GM11168 (cell line): ENCODE data around the gene RBBP8NL.

ENCODE experiments used
- in situ Hi-C: fragments of 300-500 bp; cut with MboI; formaldehyde crosslinking; loops from one replicate; pipeline ENCODE4 v1.12.0; 2022; ENCODE audit warnings: low sequenced_read_pairs; ENCODE audit not compliant: unreplicated experiment

The RBBP8NL gene, protein sequence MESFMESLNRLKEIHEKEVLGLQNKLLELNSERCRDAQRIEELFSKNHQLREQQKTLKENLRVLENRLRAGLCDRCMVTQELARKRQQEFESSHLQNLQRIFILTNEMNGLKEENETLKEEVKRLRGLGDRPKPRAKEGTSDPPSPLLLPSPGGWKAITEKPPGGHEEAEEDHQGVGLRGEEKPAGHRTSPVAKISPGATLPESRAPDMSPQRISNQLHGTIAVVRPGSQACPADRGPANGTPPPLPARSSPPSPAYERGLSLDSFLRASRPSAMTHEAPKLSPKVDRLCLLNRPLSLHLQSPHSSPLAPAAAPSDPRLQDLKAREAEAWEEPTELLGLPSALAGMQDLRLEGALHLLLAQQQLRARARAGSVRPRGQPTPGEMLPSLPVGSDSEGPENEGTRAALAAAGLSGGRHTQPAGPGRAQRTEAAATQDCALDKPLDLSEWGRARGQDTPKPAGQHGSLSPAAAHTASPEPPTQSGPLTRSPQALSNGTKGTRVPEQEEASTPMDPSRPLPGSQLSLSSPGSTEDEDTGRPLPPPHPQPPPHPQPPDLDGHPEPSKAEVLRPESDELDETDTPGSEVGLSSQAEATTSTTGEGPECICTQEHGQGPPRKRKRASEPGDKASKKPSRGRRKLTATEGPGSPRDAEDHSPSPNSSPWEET

DNA sequence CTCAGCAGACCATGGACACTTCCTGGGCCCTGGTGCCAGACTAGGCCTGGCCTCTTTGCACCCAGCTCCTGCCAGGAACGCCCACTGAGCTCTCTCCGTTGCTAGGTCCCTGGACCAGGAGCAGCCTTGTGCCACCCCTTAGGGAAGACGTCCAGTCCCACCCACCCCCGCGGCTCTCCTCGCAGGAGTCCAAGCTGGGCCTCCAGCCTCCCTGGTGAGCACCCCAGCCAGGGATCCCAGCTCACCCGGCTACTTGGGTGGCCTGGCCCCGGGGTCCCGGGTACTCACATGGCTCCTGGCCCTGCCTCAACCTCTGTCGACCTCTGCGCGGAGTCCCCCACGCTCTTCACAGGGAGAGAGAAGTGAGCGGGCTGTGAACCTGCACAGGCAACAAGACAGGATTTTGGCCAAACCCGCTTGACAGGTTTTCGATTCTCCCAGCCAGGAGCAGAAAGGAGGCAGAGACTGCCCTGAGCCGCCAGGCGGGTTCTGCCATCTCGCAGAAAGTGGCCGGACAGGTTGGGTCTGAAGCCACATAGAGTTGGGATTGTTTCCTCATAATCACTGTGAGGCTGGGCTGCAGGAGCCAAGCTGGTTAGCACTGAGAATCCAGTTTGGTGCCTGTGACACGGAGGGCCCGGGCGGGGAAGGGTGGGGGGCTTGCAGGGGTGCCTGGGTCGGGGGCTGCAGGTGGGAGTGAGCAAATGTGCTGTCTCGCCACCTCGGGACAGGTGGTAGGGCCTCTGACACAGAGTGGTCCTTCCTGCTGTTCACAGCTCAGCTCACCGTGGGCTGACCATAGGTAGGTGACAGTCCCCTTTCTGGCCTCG is at the start of gene RBBP8NL:
TSS of gene RBBP8NL (minus strand) at position 368 of the 830 bp plus-strand sequence. CDS start 7,892 bp downstream, outside the sequence.
- in situ Hi-C loops, result no loop called here

DNA sequence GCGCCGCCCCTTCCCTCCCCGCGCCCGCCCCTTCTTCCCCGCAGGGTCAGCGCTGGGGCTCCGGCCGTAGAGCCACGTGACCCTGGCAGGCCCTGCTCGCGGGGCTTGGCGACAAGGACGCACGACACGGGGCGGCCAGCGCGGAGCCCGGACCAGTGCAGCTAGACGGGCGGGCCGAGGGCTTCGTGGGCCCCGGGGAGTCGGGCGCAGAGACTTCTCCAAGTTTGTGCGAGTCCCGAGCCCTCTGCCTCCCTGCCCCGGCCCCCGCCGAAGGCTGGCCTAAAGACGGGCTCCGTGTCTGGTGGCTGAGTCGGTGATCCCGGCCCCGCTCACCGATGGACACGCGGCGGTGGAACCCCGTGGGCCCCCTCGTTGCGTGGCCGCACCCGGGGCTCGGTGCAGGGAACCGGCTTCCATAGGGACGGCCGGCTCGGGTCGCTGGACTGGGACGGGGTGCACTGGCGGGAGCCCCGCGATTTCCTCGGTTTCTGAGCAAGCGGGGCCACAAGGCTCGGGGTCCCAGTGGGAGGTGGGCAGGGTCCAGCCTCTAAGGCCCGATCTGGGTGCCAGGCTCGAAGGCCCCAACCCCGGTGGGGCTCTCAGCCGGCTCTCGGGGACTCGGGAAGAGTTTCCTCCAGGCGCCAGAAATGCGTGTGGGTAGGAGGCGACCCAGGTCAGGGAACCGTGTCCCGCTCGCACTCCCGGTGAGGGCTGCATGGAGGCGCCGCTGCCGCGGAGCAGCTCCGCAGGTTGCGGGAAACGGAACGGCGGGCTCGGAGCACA is 48.9 kb upstream of the RBBP8NL start:
- in situ Hi-C loops, result no loop called here

DNA sequence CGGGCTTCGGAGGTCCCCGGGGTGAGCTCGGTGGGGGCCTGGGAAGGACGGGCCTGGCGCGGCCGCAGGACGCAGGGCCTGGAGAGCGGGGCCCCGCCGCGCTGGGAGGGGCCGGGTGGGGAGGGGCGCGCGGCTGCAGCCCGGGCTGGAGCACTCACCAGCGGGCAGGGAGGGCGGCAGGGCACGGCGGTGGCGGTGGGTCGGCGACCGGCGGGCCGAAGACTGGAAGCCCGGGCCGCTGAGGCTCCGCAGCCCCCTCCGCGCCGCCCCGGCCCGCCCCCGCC is 48.4 kb upstream of the RBBP8NL start, which contains the start of gene GATA5:
TSS of gene GATA5 (minus strand) at position 224 of the 284 bp plus-strand sequence. CDS start 474 bp downstream, outside the sequence.
- in situ Hi-C loops, result no loop called here

DNA sequence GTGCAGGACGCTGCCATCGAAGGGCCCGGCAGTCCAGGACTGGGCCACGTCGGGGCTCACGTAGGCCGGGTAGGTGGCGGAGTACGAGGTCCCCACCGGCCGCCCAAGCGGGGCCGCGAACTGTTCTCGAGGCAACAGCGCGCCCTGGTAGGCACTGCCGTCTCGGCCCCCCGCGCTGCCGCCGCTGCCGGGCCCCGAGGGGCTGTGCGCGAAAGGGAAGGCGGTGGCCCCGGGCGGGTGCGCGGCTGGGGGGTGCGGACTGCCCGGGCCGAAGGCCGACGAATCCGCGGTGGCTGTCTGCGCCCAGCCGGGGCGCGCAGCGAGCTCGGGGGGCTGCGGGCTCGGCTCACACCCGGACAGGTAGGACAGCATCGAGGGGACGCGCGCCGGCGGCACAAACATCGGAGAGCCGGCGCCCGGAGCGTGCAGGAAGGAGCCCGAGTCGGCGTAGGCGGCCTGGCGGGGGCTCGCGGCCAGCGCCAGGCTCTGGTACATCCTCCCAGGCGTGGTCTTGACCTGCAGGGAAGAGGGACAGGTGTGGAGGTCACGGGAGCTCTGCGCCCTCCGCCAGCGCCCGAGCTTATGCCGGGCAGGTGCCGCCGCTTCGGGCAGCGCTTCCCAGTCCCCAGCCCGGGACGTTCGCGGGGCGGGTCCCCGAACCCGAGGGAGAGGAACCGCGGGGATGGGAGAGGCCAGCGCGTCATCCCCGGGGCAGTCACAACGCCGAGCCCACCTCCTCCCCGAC is 47.9 kb upstream of the RBBP8NL start:
- in situ Hi-C loops, result no loop called here

DNA sequence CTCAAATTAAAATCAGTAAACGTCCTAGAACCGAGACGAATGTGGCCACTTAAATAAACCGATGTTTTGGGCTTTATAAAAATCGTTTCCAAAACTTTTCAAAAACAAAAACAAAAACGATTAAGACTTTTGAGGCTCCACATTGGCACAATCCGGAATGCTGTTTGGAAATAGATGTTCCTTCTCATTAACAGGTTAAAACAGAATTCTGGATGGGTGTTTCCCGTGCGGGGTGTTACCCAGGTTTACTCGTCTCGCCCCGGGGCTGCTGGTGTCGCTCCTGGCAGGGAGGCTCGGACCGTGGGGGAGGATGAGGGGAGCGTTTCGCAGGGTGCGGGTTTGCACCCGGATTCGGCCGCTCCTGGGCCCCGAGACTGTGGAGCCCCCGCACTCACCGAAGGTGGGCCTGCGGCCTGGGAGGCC is 47.3 kb upstream of the RBBP8NL start:
- in situ Hi-C loops, result no loop called here

DNA sequence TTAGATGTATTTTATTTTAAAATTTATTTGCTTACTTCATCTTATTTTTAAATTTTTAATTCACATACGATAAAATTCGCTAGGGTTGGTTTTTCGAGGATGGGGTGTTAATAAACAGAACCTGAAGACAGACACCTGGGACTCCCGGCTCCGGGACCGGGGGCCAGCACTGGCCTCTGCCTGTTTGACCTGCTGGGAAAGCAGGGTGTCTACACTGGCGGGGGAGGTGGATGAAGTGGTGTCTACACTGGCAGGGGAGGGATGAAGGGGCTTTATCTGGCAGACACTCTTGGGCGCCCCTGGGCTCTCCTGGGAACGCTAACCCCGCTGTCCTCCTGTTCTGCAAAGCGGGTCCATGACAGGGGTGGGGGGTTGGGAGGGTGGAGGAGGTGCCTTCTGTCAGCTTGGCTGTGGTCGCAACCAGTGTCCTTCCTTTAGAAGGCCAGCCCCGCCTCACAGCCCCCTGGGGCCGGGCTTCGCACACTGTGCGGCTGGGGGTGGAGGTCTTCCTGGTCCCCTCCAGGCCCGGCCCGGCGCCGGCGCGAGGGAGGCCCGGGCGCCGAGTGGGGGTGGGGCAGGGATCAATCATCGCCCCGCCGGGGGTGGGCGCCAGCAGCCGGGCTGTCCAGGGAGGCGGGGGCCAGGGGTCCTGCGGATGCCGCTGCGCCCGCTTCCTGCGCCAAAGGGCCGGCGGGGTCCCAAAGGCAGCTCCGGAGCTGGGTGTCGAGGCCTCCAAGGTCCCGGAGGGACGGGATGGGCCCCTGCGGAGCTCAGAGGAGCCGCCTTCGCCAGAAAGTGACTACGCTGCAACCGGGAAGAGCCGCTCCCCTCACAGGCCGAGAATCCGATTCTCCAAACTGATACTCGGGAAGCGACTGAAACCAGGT is 46.6 kb upstream of the RBBP8NL start:
- in situ Hi-C loops, result no loop called here

DNA sequence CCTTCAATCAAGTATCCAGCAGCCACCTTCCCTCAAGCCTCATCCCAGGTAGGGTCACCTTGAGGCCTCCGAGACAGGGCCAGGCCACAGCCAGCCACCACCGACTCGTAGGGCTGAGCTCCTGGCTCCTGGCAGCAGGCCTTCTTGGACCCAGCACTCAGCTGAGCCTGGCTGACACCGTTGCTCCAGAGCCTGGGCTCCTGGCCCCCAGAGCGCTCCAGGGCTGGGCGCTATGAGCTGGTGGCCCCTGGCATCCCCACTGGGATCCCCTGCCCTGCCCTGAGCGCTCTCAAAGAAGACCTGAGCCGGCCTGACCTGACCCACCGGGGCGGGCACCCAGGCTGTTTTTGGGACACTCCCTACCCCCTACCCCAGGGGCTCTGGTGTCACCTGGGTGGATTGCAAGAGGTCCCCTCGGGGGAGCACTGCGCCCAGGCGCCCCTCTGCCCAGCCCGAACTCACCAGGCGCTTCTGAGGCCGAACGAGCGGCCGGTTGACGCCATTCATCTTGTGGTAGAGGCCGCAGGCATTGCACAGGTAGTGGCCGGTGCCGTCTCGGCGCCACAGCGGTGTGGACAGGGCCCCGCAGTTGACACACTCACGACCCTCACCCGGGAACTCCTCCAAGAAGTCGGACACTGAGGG is 45.7 kb upstream of the RBBP8NL start:
- in situ Hi-C loops, result no loop called here

DNA sequence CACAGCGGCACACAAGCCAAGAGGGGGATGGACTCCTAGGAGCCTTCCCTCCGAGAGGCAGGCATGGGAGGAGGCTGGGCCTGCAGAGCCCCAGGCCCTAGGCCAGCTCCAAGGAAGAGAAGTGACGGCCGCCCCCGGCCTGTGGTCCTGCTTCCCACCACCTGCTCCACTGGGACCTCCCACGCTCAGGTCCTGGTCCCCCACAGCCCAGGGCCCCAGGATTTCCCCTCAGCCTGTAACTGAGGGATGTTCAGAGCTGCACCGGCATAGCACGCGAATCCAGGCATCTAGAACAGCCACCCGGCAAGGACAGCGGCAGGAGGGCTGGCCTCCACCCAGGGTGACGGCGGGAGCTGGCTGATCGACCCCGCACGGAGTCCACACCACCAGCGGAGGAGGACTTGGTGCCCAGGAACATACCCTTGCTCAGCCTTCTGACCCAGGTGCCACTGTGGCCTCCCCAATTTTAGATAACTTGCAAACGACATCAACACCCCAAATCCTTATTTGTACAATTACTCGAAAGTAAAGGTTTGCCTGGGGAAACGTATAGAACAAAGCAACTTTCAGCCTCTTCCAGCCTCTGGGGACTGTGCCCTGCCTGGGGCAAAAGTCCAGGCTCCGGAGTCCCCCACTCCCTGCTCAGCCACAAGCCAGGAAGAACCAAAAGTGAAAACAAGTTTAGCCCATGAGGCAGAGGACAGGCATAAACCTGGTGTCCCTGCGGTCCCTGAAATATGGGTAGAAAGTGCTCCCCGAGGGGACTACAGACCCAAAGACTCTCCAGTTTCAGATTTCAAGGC is 45.0 kb upstream of the RBBP8NL start:
- in situ Hi-C loops, result no loop called here

DNA sequence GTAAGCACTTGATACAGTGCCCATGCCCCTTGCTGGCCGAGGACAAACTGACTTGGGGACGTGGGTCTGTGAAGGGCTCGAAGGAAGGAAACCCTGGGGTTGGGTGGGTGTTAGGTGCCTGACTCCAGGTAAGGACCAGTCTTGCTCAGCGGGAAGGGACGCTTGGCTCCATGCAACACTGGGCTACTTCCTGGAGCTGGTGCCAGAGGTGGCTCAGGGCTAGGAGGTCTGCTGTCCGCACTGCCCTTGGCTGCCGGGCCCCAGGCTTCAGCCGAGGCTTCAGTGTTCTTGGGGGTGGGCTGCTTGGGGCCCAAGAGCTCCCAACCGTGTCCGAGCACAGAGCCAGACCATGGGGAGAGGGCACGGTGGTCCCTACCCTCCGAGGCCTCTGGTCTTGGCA is 43.1 kb upstream of the RBBP8NL start:
- in situ Hi-C loops, result no loop called here

DNA sequence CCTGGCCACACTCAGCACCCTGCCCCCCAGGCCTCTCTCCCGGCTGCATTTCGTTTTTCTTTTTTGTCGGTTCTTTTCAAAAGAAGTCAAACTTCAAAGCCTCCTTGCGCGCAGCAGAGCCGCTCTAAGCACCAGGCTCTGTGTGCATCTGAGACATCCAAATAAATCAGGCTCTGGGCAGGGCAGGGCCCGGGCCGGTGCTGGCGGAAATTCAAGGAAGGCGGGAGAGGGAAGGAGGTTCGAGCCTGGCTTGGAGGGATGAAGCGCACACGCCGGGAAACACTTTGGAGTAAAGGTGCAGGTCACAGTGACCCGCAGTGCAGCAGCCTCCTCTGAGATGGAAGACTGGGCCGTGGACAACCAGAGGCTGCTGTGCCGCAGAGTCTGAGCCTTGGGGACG is 42.7 kb upstream of the RBBP8NL start:
- in situ Hi-C loops, result no loop called here

DNA sequence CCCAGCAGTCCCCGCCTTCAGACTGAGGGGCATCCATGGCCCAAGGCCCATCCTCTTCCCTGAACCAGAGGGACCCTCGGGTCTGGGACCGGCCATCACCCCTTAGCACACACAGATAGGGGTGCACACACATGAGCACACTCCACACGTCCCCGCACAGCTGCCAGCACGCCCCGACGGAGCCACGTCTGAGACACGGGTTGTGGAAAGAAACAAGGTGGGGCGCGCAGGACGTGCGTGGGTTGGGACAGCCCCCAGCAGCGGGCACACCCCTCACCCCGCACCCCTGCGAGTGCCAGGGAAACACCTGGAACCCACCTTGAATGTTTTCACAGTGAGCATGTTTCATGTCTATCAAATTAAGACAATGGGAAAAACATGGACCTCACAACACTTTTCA is 42.0 kb upstream of the RBBP8NL start:
- in situ Hi-C loops, result no loop called here

DNA sequence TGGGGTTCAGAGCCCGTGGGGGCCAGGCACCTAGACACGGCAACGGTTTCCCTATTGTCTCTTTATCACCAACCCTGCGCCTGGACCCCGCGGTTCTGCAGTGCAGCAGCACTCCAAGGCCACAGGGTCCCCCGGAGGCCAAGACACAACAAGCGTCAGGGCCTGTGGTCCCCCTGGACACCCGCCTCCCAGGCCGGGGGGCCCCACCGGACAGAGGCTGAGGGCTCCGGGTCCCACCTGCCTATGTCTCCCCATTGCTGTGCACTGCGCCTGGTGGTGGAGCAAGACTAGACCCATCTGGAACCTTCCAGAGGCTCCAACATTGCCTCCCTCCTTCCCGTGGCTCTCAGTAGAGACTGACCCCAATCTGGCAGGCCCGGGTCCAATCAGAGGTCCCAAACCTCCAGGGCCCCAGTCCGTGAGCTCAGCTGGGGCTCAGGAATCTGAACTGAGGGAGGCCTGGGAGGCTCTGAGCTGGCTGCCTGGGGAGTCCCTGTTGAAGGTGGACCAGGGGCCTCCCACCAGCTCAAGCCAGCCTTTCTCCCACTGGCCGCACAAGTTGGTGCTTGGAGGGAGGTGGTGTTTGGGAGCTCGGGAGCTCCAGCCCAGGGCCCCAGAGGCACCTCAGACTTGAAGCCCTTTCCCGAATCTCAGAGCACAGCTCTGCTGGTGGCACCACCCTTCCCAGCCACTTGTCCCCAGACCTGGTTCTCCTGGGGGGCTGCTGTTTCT is 39.6 kb upstream of the RBBP8NL start:
- in situ Hi-C loops, result no loop called here

DNA sequence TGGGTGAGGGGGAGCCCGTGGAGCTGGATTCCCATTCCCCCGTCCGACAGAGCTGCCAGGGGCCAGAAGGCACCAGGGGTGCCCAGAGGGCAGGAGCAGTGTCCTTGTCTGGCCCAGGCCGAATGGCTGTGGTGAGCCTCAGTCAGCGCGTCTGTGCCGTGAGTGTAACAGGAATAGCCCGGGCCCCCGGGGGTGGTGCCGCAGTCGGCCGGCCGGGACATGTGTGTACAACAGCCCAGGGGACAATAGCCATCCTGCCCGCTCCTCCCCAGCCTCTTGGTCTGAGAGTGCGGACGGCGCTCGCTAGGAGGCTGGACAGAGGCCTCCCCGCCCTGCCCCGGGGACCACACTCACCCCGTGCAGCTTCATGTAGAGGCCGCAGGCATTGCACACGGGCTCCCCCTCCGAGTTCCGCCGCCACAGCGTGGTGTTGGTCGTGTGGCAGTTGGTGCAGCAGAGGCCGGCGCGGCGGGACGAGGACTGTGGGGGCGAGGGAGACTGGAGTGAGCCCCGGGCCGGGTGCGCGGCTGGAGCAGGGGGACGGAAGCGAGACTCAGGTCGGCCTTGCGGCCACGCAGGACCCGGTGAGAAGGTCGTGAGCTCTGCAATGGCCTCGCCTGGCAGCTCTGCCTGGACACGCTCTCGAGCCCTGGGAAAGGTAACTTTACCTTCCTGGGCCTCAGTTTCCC is 38.9 kb upstream of the RBBP8NL start:
- in situ Hi-C loops, result no loop called here

DNA sequence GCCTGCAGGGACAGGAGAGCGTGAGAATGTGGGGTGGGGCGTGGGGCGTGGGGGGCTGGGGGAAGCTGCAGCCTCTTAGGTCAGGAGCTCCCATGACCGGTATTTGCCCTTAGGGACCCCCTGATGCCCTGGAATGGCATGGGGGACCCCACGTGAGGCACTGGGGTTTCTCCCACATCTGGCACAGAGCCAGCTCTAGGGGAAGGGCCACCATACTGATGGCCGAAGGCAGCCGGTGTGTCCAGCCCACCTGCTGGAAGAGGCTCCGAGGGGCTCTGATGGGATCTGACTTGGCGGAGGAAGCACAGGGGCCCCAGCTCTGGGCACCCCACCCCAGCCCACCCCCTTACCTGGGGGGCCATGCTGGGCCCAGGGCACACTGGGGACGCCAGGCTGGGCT is 37.7 kb upstream of the RBBP8NL start:
- in situ Hi-C loops, result no loop called here

DNA sequence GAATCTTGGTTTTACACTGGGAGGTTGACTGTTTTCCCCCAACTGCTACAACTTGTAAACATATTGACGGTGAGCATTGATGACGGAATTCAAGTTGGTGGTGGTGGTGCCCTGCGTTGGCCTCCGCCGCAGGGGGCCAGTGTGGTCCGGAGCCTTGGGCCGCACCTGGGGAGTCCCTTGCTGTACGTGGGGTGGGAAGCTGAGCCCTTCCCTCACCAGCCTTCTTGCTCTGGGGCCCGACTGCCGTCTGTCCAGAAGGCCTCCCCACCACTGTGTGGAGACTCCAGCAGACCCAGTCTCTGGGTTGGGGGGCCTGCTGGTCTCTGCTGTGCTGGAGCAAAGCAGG is 37.1 kb upstream of the RBBP8NL start:
- in situ Hi-C loops, result no loop called here
